ENCODE results near the gene SERPINC1.
"Not testable (repeated sequence)": the region's sequence is repeated elsewhere in the genome, so short reads cannot be mapped to it uniquely, and the experiment has no call there.

Gene SERPINC1

DNA sequence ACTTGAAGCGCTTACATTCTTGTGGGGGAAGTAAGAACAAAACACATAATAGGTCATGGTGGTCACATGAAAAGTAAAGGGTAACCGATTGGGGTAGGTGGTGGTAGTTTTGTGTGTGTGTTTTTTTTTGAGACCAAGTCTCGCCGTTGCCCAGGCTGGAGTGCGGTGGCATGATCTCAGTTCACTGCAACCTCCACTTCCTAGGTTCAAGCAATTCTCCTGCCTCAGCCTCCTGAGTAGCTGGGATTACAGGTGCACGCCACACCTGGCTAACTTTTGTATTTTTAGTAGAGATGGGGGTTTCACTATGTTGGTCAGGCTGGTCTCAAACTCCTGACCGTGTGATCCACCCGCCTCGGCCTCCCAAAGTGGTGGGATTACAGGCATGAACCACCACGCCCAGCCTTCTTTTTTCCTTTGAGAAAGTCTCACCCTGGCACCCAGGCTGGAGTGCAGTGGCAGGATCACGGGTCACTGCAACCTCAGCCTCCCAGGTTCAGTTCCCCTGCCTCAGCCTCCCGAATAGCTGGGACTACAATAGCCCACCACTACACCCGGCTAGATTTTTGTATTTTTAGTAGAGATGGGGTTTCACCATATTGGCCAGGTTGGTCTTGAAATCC is 54.9 kb downstream of the SERPINC1 start:
- not testable (repeated sequence) for DNase-seq

DNA sequence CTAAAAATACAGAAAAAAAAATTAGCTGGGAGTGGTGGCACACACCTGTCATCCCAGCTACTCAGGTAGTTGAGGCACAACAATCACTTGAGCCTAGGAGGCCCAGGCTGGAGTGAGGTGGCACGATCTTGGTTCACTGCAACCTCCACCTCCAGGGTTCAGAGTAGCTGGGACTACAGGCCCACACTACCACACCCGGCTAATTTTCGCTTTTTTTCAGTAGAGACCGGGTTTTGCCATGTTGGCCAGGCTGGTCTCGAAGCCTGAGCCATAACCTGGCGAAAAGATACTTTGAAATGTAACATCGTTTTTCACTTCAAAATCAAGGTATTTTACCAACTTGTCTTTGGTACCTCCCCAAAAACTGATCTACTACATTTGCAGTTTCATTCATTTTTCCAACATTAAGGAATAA is 55.4 kb downstream of the SERPINC1 start:
- DNase-seq = no peak

GRCh38 chr1:173860065-173860464 is 57.1 kb downstream of the SERPINC1 start:
- no peak for DNase-seq

- DNase-seq = not testable (repeated sequence)
Measured at GRCh38 chr1:173859547-173859946, 57.6 kb downstream of the SERPINC1 start.

DNA sequence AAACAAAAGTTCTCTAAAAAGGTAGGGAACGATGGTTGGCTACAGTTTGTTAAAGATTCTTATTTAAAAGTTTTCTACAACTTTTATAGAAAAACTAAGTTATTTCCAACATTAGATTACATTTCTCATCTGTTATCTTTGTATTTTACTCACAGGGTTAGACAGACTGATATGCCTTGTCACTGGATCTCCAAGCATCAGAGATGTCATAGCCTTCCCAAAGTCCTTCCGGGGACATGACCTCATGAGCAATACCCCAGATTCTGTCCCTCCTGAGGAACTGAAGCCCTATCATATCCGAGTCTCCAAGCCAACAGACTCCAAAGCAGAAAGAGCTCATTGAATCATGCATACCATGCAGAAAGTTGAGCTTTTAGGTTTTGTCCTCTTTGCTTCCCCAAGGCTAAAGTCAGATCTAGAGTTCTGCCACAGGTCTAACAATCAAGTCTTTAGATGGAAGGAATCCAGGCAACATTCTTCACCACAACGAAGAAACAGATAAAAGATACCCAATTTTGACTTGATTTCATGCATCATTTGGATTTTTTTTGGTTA is 59.7 kb downstream of the SERPINC1 start:
- no peak for DNase-seq

GRCh38 chr1:173856903-173857302 is 60.2 kb downstream of the SERPINC1 start:
- DNase-seq = no peak

DNA sequence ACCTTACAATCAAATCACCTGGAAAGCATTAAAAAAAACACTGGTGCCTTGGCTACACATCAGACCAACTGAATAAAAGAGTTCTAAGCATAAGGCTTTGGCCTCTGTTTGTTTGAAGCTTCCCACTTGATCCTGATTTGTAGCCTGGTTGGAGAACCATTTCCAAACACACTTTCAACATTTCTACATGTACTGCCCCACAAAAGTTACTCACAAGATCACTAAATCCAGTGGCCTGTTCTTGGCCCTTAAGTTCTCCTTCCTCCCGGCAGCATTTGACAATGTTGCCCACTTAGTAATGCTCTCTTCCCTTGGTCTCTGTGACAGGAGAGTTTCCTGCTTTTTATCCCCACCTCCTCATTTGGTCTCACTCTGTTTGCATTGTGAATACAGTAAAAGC is 61.1 kb downstream of the SERPINC1 start:
- no peak for DNase-seq

Measured in CD4-positive, alpha-beta T cell treated with Interleukin-10 for 1 hour (primary cell).